MG63 (cell line): ENCODE measurements around the gene CDON. TPM values are rescaled to one million over a fixed set of nuclear protein-coding genes. Genes with fewer than 3 reads are reported as not detected.
"Not testable (repeated sequence)": the region's sequence is repeated elsewhere in the genome, so short reads cannot be mapped to it uniquely, and the experiment has no call there.

Experiments used
- DNase-seq: peaks from one replicate; pipeline ENCODE4 v3.0.0-alpha.2; 2020
- H3K27me3 ChIP-seq: fragments of 250-450 bp; sonication (Bioruptor Pico); 2 replicates; pipeline ENCODE4 v1.5.1; 2020; ENCODE audit warnings: mild to moderate bottlenecking, moderate library complexity
- H3K36me3 ChIP-seq: fragments of 250-450 bp; sonication (Bioruptor Pico); 2 replicates; pipeline ENCODE4 v1.5.1; 2020; ENCODE audit warnings: mild to moderate bottlenecking, moderate library complexity
- H3K4me3 ChIP-seq: fragments of 250-450 bp; sonication (Bioruptor Pico); 2 replicates; pipeline ENCODE4 v1.5.1; 2020; ENCODE audit warnings: mild to moderate bottlenecking, moderate library complexity
- H3K9me3 ChIP-seq: fragments of 250-450 bp; sonication (Bioruptor Pico); 2 replicates; pipeline ENCODE4 v1.5.1; 2020; ENCODE audit warnings: mild to moderate bottlenecking, moderate library complexity
- total RNA-seq: library from RNA; depleted of rRNA; stranded (reverse); fragments of >200 nt; shearing (Covaris generic); gene quantifications from 2 replicates; pipeline ENCODE4 v1.2.3, GENCODE V29; 2014; ENCODE audit warnings: low replicate concordance

Gene CDON
- total RNA-seq, 1 experiment from 2014 or later, result 25.4 TPM

DNA sequence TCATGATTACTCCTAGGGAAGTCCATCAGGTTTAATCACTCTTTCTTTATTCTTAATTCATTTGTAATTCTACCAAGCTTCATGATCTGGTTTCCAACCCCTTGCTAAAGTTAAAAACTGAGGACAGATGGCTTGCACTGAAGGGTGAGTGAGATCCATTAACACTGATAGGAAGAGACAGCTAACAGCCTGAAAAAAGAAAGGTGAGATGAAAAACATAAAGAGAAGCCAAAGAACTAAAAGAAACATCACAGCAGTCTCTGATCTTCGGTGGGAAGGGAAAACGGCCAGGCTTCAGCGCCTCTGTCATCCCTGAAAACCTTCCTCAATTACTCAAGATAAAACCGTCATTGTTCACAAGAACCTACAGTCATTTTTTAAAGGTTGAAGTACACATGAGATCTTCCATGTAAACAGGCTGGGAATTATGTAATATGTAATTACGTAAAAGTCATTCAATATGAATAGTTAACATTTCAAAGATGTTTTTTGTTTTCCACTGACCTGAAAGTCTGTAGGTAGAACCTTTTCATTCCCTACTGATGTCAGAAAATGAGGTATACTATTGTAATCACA lies 75.5 kb downstream of the CDON start:
- no peak overlapping the region for H3K4me3 ChIP-seq
- H3K27me3 ChIP-seq, result no peaks in the 10 kb centered on the region
- no peak for DNase-seq
- peaks cover 52% of the 10 kb centered on the region for H3K36me3 ChIP-seq
- H3K9me3 ChIP-seq, result no peaks in the 10 kb centered on the region

GRCh38 chr11:125985956-125986355 lies 76.7 kb downstream of the CDON start:
- not testable (repeated sequence) for H3K27me3 ChIP-seq, H3K9me3 ChIP-seq, H3K4me3 ChIP-seq, DNase-seq
- H3K36me3 ChIP-seq, result peaks cover 55% of the 10 kb centered on the region

- no peaks in the 10 kb centered on the region for H3K9me3 ChIP-seq
- no peak for DNase-seq
- no peak overlapping the region for H3K4me3 ChIP-seq
- H3K36me3 ChIP-seq, result peaks cover 52% of the 10 kb centered on the region
- H3K27me3 ChIP-seq, result no peaks in the 10 kb centered on the region
Observed at GRCh38 chr11:125982348-125982730, 80.3 kb downstream of the CDON start.

- Histone ChIP-seq H3K4me3 (no peak overlapping the region), H3K36me3 (peaks cover 56% of the 10 kb centered on the region), H3K9me3 (no peaks in the 10 kb centered on the region), H3K27me3 (no peaks in the 10 kb centered on the region)
- no peak for DNase-seq
Observed at GRCh38 chr11:125980436-125980835, 82.2 kb downstream of the CDON start.

GRCh38 chr11:125979511-125979910 lies 83.2 kb downstream of the CDON start:
- Histone ChIP-seq H3K9me3 (no peaks in the 10 kb centered on the region), H3K27me3 (no peaks in the 10 kb centered on the region), H3K4me3 (no peak overlapping the region), H3K36me3 (peaks cover 52% of the 10 kb centered on the region)
- no peak for DNase-seq

DNA sequence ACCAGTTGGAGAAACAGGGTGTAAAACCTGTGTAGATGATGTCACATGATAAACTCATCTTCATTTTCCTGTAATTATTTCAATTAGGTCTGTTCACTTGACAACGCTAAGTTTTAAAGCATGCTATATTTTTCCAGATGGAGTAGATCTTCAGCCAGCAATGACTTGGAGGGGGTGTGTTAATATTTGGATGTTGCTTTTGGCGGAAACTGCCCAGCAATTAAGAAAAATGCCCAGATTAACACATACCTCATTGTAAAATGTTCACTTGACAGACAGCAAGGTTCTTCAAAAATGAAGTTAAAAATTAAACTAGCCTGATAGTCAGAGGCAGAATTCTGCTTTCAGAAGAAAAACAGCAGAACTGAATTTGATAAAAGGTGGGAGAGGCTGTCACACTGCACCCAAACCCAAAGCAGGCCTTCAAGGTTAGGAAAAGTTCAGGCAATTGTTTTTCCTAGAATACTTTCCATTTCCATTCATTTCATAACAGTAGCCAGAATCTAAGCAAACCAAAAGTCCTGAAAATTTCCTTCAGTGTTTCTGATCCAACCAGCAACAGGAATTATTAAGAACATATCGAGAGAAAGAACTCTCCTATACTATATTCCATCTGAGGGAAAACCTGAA lies 83.8 kb downstream of the CDON start:
- Histone ChIP-seq H3K36me3 (peaks cover 52% of the 10 kb centered on the region), H3K27me3 (no peaks in the 10 kb centered on the region), H3K9me3 (no peaks in the 10 kb centered on the region), H3K4me3 (no peak overlapping the region)
- no peak for DNase-seq

- Histone ChIP-seq H3K36me3 (peaks cover 47% of the 10 kb centered on the region), H3K27me3 (no peaks in the 10 kb centered on the region), H3K9me3 (no peaks in the 10 kb centered on the region), H3K4me3 (no peak overlapping the region)
- DNase-seq, result no peak
Observed at GRCh38 chr11:125978181-125978716, 84.4 kb downstream of the CDON start.

- no peak for DNase-seq
- Histone ChIP-seq H3K36me3 (peaks cover 37% of the 10 kb centered on the region), H3K9me3 (no peaks in the 10 kb centered on the region), H3K4me3 (no peak overlapping the region), H3K27me3 (no peaks in the 10 kb centered on the region)
Observed at GRCh38 chr11:125977333-125977732, 85.3 kb downstream of the CDON start.

GRCh38 chr11:125976156-125976555 lies 86.5 kb downstream of the CDON start:
- H3K9me3 ChIP-seq, result no peaks in the 10 kb centered on the region
- no peak overlapping the region for H3K4me3 ChIP-seq
- no peak for DNase-seq
- H3K36me3 ChIP-seq, result peaks cover 29% of the 10 kb centered on the region
- H3K27me3 ChIP-seq, result no peaks in the 10 kb centered on the region

GRCh38 chr11:125975634-125976033 lies 87.0 kb downstream of the CDON start:
- no peaks in the 10 kb centered on the region for H3K27me3 ChIP-seq
- no peak overlapping the region for H3K4me3 ChIP-seq
- H3K9me3 ChIP-seq, result no peaks in the 10 kb centered on the region
- H3K36me3 ChIP-seq, result peaks cover 24% of the 10 kb centered on the region
- no peak for DNase-seq

DNA sequence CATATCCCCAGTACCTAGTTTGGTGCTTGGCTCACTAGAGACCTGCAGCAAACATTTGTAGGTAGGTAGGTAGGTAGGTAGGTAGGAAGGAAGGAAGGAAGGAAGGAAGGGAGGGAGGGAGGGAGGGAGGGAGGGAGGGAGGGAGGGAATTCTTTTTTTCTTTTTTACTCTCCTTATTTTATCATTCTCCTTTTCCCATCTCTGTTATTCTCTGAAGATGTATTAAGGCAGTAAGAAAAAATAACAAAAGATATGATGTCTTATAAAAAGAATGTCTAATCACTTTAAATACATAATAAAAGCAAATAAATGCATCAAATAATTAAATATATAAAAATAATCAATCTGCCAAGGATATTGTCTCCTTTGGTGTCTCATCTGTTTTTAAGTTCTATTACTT lies 88.4 kb downstream of the CDON start:
- DNase-seq, result no peak
- Histone ChIP-seq H3K4me3 (no peak overlapping the region), H3K9me3 (no peaks in the 10 kb centered on the region), H3K27me3 (no peaks in the 10 kb centered on the region), H3K36me3 (peaks cover 21% of the 10 kb centered on the region)

DNA sequence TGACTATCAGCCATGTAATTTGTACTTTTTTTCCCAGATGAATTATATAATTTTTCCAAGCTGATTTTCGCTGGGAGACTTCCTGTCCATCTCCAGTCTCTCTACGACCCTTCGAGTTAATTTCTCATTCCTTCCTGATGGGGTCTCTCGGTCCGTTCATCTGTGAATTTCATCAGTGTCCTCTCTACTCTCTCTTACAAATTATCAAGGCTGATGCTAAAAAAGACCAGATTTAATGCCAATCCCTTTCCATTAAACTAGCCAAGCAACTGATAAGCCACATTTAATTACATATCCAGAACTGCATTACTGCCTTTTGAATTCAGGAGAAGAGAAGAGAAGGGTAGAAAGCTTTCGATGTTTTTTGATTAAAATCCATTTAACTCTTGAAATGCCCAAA lies 91.0 kb downstream of the CDON start:
- peaks cover 12% of the 10 kb centered on the region for H3K36me3 ChIP-seq
- H3K27me3 ChIP-seq, result no peaks in the 10 kb centered on the region
- no peak for DNase-seq
- H3K4me3 ChIP-seq, result no peak overlapping the region
- no peaks in the 10 kb centered on the region for H3K9me3 ChIP-seq

- no peaks in the 10 kb centered on the region; the same call in 1 of the 2 replicates for H3K9me3 ChIP-seq
- H3K4me3 ChIP-seq, result no peak overlapping the region
- no peak for DNase-seq
- peaks cover 10% of the 10 kb centered on the region for H3K36me3 ChIP-seq
- H3K27me3 ChIP-seq, result no peaks in the 10 kb centered on the region
Observed at GRCh38 chr11:125968354-125968753, 94.3 kb downstream of the CDON start.

GRCh38 chr11:125967515-125967914 lies 95.2 kb downstream of the CDON start:
- H3K9me3 ChIP-seq, result no peaks in the 10 kb centered on the region; the same call in 1 of the 2 replicates
- no peak for DNase-seq
- H3K27me3 ChIP-seq, result no peaks in the 10 kb centered on the region
- peaks cover 19% of the 10 kb centered on the region for H3K36me3 ChIP-seq
- H3K4me3 ChIP-seq, result no peak overlapping the region

DNA sequence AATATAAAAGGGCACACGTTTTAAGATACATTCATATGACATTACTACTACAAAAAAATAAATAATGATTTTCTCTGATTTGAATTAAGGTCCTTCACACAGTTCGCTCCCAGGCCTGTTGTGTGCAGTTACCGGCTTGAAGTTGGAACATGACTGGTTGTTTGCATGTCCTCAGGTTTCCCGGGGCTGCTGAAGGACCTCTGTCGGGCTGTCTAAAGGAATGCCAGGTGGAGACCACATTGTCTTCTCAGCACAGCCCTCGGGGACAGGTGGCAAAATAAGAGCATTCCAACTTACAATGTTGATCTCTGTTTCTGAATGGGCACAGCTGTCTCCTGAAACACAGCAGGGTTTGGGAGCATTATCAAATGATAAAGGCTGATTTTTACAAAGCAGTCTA lies 101.9 kb downstream of the CDON start:
- Histone ChIP-seq H3K27me3 (no peaks in the 10 kb centered on the region), H3K36me3 (peaks cover 58% of the 10 kb centered on the region), H3K4me3 (no peak overlapping the region), H3K9me3 (no peaks in the 10 kb centered on the region; the same call in 1 of the 2 replicates)
- no peak for DNase-seq

GRCh38 chr11:125959931-125960330 lies 102.7 kb downstream of the CDON start:
- no peak for DNase-seq
- H3K36me3 ChIP-seq, result peaks cover 63% of the 10 kb centered on the region
- no peaks in the 10 kb centered on the region; the same call in 1 of the 2 replicates for H3K9me3 ChIP-seq
- H3K4me3 ChIP-seq, result no peak overlapping the region
- H3K27me3 ChIP-seq, result no peaks in the 10 kb centered on the region

DNA sequence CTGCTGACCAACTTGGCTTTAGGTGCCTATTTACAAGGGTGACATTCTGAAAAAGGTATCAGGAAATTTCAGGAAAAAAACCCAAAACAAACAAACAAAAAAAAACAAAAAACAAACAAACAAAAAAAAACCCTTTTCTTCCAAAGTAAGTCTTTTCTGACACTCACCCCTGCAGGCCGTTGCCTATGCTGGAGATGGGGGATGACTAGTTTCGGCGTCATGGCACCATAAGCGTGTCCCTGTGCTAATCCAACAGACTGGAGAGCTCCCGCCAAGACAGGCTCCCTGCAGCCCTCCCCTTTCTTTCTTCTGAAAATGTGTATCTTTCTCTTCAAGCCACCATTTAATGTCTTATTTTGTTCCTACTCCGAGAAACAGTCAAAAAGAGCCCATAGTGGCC lies 103.2 kb downstream of the CDON start:
- peaks cover 65% of the 10 kb centered on the region for H3K36me3 ChIP-seq
- no peak for DNase-seq
- no peaks in the 10 kb centered on the region for H3K27me3 ChIP-seq
- H3K4me3 ChIP-seq, result no peak overlapping the region
- H3K9me3 ChIP-seq, result no peaks in the 10 kb centered on the region; the same call in 1 of the 2 replicates

- Histone ChIP-seq H3K4me3 (no peak overlapping the region), H3K36me3 (peaks cover 64% of the 10 kb centered on the region), H3K27me3 (no peaks in the 10 kb centered on the region), H3K9me3 (no peaks in the 10 kb centered on the region; the same call in 1 of the 2 replicates)
- no peak for DNase-seq
Observed at GRCh38 chr11:125958872-125959400, 103.7 kb downstream of the CDON start.
